Activated naive CD8-positive, alpha-beta T cell treated with anti-CD3 and anti-CD28 coated beads for 36 hours (primary cell): ENCODE results near the gene CCSER1. TPM values are rescaled to one million over a fixed set of nuclear protein-coding genes. Genes with fewer than 3 reads are reported as not detected.
"Not testable (repeated sequence)": the region's sequence is repeated elsewhere in the genome, so short reads cannot be mapped to it uniquely, and the experiment has no call there.

Experiments used
- DNase-seq: peaks from one replicate; pipeline ENCODE4 v3.0.0; 2021
- H3K27ac Mint-ChIP-seq: one replicate; pipeline ENCODE4 v1.8.0; 2022; ENCODE audit warnings: mild to moderate bottlenecking, moderate library complexity, mixed read lengths
- H3K27me3 Mint-ChIP-seq: one replicate; pipeline ENCODE4 v1.8.0; 2022; ENCODE audit warnings: mild to moderate bottlenecking, mixed read lengths
- H3K36me3 Mint-ChIP-seq: one replicate; pipeline ENCODE4 v1.8.0; 2021; ENCODE audit warnings: mild to moderate bottlenecking, mixed read lengths
- H3K4me1 Mint-ChIP-seq: one replicate; pipeline ENCODE4 v1.8.0; 2021; ENCODE audit warnings: mixed read lengths
- H3K4me3 Mint-ChIP-seq: one replicate; pipeline ENCODE4 v1.8.0; 2022; ENCODE audit warnings: mild to moderate bottlenecking, moderate library complexity, mixed read lengths
- H3K9me3 Mint-ChIP-seq: one replicate; pipeline ENCODE4 v1.8.0; 2022; ENCODE audit warnings: mixed read lengths
- total RNA-seq, 2 experiments: library from RNA; stranded (reverse); gene quantifications; one replicate each; pipeline ENCODE4 v1.2.3, GENCODE V29; 2021

The CCSER1 gene
- total RNA-seq, 2 experiments from 2014 or later: 0.29 to 0.42 TPM

DNA sequence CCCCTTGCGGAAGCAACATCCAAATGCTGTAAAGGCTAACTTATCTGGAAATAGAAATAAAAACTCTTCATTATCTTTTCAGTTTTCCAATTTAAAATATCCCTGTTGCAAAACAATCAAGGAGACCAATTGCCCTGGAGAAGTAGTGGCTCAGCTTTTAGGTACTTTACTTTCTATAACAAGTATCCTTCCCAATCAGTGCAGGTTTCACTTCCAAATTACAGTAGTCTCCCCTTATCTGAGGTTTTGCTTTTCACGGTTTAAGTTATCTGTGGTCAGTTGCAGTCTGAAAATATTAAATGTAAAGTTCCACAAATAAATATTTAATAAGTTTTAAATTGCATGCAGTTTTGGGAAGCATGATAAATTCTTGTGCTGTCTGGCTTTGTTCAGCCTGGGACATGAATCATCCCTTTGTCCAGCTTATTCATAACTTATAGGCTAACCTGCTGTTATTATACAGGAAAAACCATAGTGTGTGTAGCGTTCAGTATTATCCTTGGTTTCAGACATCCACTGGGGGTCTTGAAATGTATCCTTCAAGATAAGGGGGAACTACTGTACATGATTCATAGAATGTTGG, 1203.5 kb downstream of the CCSER1 start:
- H3K27ac Mint-ChIP-seq: no peak overlapping the region
- peaks cover 10% of the 10 kb centered on the region for H3K9me3 Mint-ChIP-seq
- no peaks in the 10 kb centered on the region for H3K27me3 Mint-ChIP-seq
- no peak for DNase-seq
- H3K4me3 Mint-ChIP-seq: no peak overlapping the region
- no peaks in the 10 kb centered on the region for H3K36me3 Mint-ChIP-seq
- H3K4me1 Mint-ChIP-seq: no peaks in the 10 kb centered on the region

DNA sequence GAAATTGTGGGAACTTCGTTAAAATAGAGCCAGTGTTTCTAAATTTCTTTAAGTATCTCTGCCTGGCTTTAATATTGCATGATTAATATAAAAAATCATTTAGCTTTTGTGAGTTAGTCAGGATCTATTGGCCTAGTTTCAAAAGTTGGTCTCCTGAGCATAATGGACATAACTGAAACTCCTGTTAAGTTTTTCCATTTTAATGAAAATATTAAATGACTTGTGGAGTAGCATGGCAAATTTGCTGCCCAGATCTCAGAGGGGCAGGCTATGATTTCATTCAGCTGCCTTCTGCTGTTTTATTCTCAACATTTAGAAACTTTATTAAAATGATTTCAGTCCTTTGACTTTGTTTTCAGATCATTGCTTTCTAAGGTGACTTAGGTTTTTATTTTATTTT, 1213.6 kb downstream of the CCSER1 start:
- Mint-ChIP-seq H3K27ac (no peak overlapping the region), H3K4me1 (no peaks in the 10 kb centered on the region), H3K4me3 (no peak overlapping the region), H3K9me3 (no peaks in the 10 kb centered on the region), H3K36me3 (no peaks in the 10 kb centered on the region), H3K27me3 (no peaks in the 10 kb centered on the region)
- no peak for DNase-seq

DNA sequence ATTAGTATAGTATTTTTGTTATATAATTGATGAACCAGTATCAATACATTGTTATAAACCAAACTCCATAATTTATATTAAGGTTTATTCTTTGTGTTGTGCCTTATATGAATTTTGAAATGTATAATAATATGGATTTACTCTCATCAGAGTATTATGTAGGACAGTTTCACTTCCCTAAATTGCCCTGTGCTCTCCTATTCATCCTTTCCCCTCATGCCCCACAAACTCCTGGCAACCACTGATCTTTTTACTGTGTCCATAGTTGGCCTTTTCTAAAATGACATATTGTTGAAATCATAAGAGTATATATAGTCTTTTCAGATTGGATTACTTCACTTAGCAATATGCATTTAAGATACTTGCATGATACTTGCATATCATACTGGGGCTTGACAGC, 1218.4 kb downstream of the CCSER1 start:
- Mint-ChIP-seq H3K36me3 (no peaks in the 10 kb centered on the region), H3K27me3 (no peaks in the 10 kb centered on the region), H3K9me3 (peaks cover 4% of the 10 kb centered on the region), H3K27ac (no peak overlapping the region), H3K4me3 (no peak overlapping the region), H3K4me1 (no peaks in the 10 kb centered on the region)
- no peak for DNase-seq

DNA sequence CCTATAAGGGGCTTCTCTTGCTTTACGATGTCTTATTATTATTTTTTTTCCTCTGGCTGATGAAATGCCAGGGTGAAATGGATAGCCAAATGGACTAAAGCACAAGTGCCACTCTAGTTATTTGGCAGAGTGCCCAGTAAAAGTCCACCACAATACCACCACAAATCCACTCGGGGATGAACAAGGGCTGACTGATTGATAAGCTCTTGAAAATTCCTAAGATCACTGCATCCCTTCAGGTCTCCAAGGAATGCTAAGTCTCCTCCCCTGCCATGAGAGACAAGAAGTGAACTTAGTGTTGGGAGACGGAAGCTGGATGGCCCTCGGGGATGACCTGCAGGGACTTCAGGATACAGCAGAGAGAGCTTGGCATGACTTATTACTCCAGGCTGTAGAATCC, 1229.3 kb downstream of the CCSER1 start:
- not testable (repeated sequence) for H3K4me1 Mint-ChIP-seq, H3K27ac Mint-ChIP-seq, H3K4me3 Mint-ChIP-seq, DNase-seq, H3K27me3 Mint-ChIP-seq, H3K9me3 Mint-ChIP-seq, H3K36me3 Mint-ChIP-seq

- not testable (repeated sequence) for H3K27ac Mint-ChIP-seq, DNase-seq, H3K9me3 Mint-ChIP-seq, H3K36me3 Mint-ChIP-seq, H3K4me1 Mint-ChIP-seq, H3K4me3 Mint-ChIP-seq, H3K27me3 Mint-ChIP-seq
Measured at GRCh38 chr4:91358016-91358415, 1230.8 kb downstream of the CCSER1 start.

DNA sequence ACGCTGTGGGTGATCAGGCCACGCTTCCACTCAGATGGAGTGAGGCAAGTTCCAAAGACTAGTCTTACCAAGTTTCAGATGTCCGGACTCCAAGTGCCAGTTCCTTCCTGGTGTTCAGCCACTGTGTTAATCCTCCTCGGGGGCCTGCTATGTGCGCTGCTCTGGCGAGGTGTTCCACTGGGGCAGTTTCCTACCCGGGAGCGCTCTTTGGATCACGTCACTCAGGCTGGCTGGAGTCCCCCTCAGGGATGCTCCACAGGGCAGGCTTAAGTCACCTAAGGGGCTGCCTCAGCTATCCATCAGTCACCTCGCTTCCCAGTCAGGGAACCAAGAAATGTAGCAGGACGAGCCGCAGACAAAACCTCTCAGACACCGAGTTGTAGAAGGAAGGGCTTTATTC, 1231.4 kb downstream of the CCSER1 start:
- not testable (repeated sequence) for DNase-seq, H3K4me1 Mint-ChIP-seq, H3K27me3 Mint-ChIP-seq, H3K9me3 Mint-ChIP-seq, H3K27ac Mint-ChIP-seq, H3K4me3 Mint-ChIP-seq, H3K36me3 Mint-ChIP-seq

DNA sequence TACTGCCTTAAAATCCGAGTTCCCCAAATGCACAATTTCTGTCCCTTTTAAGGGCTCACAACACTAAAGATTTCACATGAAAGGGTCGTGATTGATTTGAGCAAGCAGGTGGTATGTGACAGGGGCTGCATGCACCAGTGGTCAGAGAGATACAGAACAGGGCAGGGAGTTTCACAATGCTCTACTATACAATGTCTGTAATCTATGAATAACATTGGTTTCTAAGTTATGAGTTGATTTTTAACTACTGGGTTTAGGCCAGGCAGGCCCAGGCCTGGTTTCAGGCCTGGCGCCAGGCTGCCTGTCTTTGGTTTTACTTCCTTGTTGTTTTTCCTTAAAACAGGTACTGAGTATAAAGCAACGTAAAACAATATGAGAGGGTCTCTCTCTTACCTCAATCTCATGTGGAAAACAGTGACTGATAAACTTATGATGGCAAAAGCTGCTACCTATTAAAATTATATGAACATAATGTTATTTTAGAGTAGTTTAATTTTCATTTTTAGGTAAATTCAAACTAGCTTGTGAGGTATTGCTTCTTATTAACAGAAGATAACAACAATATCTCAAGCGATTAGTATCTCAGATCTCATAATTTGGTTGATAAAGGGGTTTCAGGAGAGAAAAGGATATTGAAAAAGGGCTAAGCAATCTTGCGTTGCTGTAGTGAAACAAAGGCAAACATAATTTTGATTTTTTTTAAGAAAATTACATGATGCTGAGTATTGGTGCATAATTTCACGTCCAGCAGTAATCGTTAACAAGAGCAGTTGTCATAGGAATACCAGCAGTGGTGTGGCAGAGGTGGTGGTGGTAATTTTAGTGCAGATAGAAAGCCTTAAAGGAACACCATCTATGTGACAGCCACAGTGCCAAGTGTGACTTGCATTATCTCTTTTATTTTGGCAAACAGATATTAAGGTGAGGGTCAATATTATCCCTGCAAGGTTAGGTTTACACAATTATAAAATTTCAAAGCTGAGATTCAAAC, 1232.1 kb downstream of the CCSER1 start:
- Mint-ChIP-seq H3K27ac (no peak overlapping the region), H3K4me1 (no peaks in the 10 kb centered on the region), H3K4me3 (no peak overlapping the region), H3K27me3 (no peaks in the 10 kb centered on the region), H3K9me3 (peaks cover 2% of the 10 kb centered on the region), H3K36me3 (no peaks in the 10 kb centered on the region)
- DNase-seq: no peak

- Mint-ChIP-seq H3K36me3 (no peaks in the 10 kb centered on the region), H3K27me3 (no peaks in the 10 kb centered on the region), H3K27ac (no peak overlapping the region), H3K9me3 (peaks cover 2% of the 10 kb centered on the region), H3K4me1 (no peaks in the 10 kb centered on the region), H3K4me3 (no peak overlapping the region)
- DNase-seq: no peak
Measured at GRCh38 chr4:91362125-91362524, 1234.9 kb downstream of the CCSER1 start.

DNA sequence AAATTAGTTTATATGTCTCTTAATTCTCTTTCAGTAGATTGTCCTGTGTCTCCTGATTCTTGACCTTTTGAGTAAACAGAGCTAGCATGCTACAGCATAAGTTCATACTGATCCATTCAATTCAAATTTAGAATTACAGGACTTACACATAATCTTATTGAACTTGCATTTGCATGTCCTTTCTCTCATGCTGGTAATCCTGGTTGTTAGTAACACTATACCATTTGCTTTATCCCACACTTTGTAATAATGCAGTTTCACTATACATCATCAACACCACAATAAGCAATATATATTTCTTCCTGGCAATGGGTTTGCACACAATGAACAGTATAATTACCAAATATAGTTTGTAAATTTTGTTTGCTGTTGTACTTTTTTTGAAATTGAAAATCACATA, 1239.4 kb downstream of the CCSER1 start:
- no peaks in the 10 kb centered on the region for H3K4me1 Mint-ChIP-seq
- H3K36me3 Mint-ChIP-seq: no peaks in the 10 kb centered on the region
- no peak overlapping the region for H3K27ac Mint-ChIP-seq
- no peak for DNase-seq
- H3K27me3 Mint-ChIP-seq: no peaks in the 10 kb centered on the region
- no peak overlapping the region for H3K4me3 Mint-ChIP-seq
- peaks cover 7% of the 10 kb centered on the region for H3K9me3 Mint-ChIP-seq

DNA sequence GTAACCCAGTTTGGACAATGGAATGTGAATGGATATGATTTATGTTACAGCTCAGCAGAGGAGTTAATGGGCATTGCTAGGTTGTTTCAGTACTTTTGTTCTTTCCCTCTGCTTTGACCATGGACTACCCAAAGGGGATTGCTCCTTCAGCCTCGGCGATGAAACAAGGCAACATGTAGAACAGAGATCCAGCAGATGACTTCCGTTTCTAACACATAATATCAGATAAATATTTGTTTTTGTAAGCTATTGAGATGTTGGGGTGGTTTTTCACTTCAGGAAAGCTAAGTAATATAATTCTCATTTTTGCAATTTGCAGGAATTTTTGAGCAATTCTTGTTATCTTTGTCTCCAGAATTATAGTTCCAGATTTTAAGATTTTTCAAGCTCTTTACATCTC, 1241.9 kb downstream of the CCSER1 start:
- no peak overlapping the region for H3K27ac Mint-ChIP-seq
- H3K36me3 Mint-ChIP-seq: no peaks in the 10 kb centered on the region
- no peaks in the 10 kb centered on the region for H3K27me3 Mint-ChIP-seq
- DNase-seq: no peak
- H3K4me1 Mint-ChIP-seq: no peaks in the 10 kb centered on the region
- no peak overlapping the region for H3K4me3 Mint-ChIP-seq
- H3K9me3 Mint-ChIP-seq: peaks cover 6% of the 10 kb centered on the region

GRCh38 chr4:91373546-91373945, 1246.4 kb downstream of the CCSER1 start:
- H3K27ac Mint-ChIP-seq: no peak overlapping the region
- peaks cover 9% of the 10 kb centered on the region for H3K9me3 Mint-ChIP-seq
- no peaks in the 10 kb centered on the region for H3K36me3 Mint-ChIP-seq
- no peaks in the 10 kb centered on the region for H3K4me1 Mint-ChIP-seq
- no peaks in the 10 kb centered on the region for H3K27me3 Mint-ChIP-seq
- H3K4me3 Mint-ChIP-seq: no peak overlapping the region
- no peak for DNase-seq

DNA sequence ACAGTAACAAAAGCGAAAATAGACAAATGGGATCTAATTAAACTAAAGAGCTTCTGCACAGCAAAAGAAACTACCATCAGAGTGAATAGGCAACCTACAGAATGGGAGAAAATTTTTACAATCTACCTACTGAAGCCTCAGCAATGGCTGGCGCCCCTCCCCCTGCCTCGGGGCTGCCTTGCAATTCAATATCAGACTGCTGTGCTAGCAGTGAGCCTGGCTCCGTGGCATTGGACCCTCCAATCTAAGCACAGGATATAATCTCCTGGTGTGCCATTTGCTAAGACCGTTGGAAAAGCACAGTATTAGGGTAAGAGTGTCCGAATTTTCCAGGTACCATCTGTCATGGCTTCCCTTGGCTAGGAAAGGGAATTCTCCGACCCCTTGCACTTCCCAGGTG, 1278.2 kb downstream of the CCSER1 start:
- not testable (repeated sequence) for H3K27ac Mint-ChIP-seq, H3K4me3 Mint-ChIP-seq, H3K36me3 Mint-ChIP-seq, H3K4me1 Mint-ChIP-seq, DNase-seq, H3K27me3 Mint-ChIP-seq
- peaks cover 19% of the 10 kb centered on the region for H3K9me3 Mint-ChIP-seq

DNA sequence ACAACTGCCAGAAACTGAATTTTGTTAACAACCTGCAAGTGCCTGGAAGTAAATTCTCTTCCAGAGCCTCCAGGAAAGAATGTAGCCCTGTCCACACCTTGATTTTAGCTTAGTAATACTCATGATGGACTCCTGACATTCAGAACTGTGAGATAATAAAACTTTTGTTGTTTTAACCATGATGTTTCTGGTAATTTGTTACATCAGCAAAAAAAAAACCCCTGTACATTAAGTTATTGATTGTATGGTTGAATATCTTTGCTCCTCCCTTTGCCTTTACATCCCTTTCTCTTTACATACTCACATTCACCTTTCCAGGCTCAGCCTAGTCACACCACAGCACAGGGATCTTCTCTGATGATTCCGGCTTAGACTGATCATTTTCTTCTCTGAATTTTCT, 1294.8 kb downstream of the CCSER1 start:
- H3K4me3 Mint-ChIP-seq: no peak overlapping the region
- no peaks in the 10 kb centered on the region for H3K27me3 Mint-ChIP-seq
- H3K4me1 Mint-ChIP-seq: no peaks in the 10 kb centered on the region
- no peak for DNase-seq
- no peaks in the 10 kb centered on the region for H3K36me3 Mint-ChIP-seq
- H3K9me3 Mint-ChIP-seq: peaks cover 7% of the 10 kb centered on the region
- H3K27ac Mint-ChIP-seq: no peak overlapping the region

GRCh38 chr4:91426725-91427124, 1299.5 kb downstream of the CCSER1 start:
- Mint-ChIP-seq H3K4me1 (no peaks in the 10 kb centered on the region), H3K4me3 (no peak overlapping the region), H3K27me3 (no peaks in the 10 kb centered on the region), H3K27ac (no peak overlapping the region), H3K36me3 (no peaks in the 10 kb centered on the region), H3K9me3 (peaks cover 2% of the 10 kb centered on the region)
- DNase-seq: no peak

DNA sequence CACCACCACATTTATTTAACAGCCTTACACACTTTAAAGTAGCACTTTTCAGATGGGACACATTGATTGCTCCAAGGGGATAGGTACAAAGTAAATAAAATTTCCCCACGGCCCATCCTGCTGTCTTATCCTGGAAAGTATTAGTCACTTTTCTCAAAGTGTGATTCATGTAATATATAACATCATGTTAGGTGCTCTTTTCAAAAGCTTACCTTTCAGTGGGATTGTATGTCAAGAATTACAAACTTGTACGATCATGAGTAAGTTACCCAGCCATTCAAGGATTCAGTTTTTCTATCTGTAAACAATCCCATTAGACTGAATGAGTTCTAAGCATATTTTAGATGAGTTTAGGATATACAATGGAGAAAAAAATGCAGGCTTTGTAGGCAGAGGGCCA, 1300.0 kb downstream of the CCSER1 start:
- no peak for DNase-seq
- H3K27ac Mint-ChIP-seq: no peak overlapping the region
- peaks cover 2% of the 10 kb centered on the region for H3K9me3 Mint-ChIP-seq
- H3K4me3 Mint-ChIP-seq: no peak overlapping the region
- H3K27me3 Mint-ChIP-seq: no peaks in the 10 kb centered on the region
- no peaks in the 10 kb centered on the region for H3K4me1 Mint-ChIP-seq
- no peaks in the 10 kb centered on the region for H3K36me3 Mint-ChIP-seq

DNA sequence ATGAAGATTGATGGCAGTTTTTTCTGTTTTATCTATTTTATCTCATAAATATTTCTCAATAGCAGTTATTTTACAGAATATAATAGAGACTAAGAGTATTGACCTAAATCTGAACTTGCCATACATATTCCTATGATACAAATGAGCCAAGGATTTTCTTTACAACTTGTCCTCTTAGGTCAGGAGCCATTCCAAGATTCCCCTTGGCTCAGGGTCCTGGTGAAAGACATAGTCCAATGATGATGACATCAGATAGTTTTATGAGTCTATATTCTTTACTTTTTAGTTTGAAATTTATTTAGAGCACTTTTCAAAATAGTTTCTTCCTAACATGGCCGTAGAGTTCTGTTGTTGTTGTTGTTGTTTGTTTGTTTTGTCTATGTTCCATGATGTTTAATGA, 1307.4 kb downstream of the CCSER1 start:
- no peaks in the 10 kb centered on the region for H3K4me1 Mint-ChIP-seq
- no peak overlapping the region for H3K4me3 Mint-ChIP-seq
- peaks cover 4% of the 10 kb centered on the region for H3K9me3 Mint-ChIP-seq
- H3K27ac Mint-ChIP-seq: no peak overlapping the region
- no peaks in the 10 kb centered on the region for H3K27me3 Mint-ChIP-seq
- DNase-seq: no peak
- no peaks in the 10 kb centered on the region for H3K36me3 Mint-ChIP-seq
